Naive thymus-derived CD4-positive, alpha-beta T cell (primary cell): ENCODE results near the gene FRRS1L. TPM values are rescaled to one million over a fixed set of nuclear protein-coding genes. Genes with fewer than 3 reads are reported as not detected.

ENCODE experiments used
- ATAC-seq: fragments of 150-1000 bp; cut with Tn5 transposase; 2 replicates; pipeline ENCODE4 v1.10.0; 2021; ENCODE audit warnings: mild to moderate bottlenecking, moderate library complexity
- CTCF ChIA-PET: fragments of 350-600 bp; sonication (Branson Sonifier 250); formaldehyde crosslinking; loops from one replicate; lab custom pipeline; 2021; ENCODE audit warnings: antibody characterized with exemption; lab: Charles Lee
- POLR2A ChIA-PET: fragments of 350-600 bp; sonication (Branson Sonifier 250); formaldehyde crosslinking; loops from one replicate; lab custom pipeline; 2021; ENCODE audit warnings: antibody characterized with exemption, inconsistent platforms; lab: Charles Lee
- DNase-seq, 9 donors: peaks; one replicate each; pipeline versions ENCODE4 v3.0.0 to v3.0.0-alpha.2; 2020 to 2022; ENCODE audit warnings: mixed read lengths in 1 of 9
- H3K27ac ChIP-seq: one replicate; pipeline ENCODE4 v1.7.0; 2013; ENCODE audit warnings: mild to moderate bottlenecking, low read depth, low read length, moderate library complexity
- H3K27me3 ChIP-seq, 2 donors: one replicate each; pipeline ENCODE4 v1.7.0; 2013; ENCODE audit warnings: low read length in 2 of 2, mild to moderate bottlenecking in 2 of 2, moderate library complexity in 2 of 2; ENCODE audit not compliant: control insufficient read depth in 2 of 2, insufficient read depth in 2 of 2
- H3K36me3 ChIP-seq, 3 experiments: 1 replicate in 2 of 3; 2 replicates in 1 of 3; pipeline ENCODE4 v1.7.0; 2013; ENCODE audit warnings: low read length in 3 of 3, mild to moderate bottlenecking in 3 of 3, moderate library complexity in 1 of 3; ENCODE audit not compliant: insufficient read depth in 3 of 3, control insufficient read depth in 2 of 3
- H3K4me1 ChIP-seq, 2 donors: one replicate each; pipeline ENCODE4 v1.7.0; 2013; ENCODE audit warnings: low read length in 2 of 2, mild to moderate bottlenecking in 2 of 2, moderate library complexity in 1 of 2; ENCODE audit not compliant: control insufficient read depth in 2 of 2, insufficient read depth in 2 of 2
- H3K4me3 ChIP-seq: 2 replicates; pipeline ENCODE4 v1.7.0; 2013; ENCODE audit warnings: mild to moderate bottlenecking, low read length
- H3K9me3 ChIP-seq, 3 experiments: 1 replicate in 2 of 3; 2 replicates in 1 of 3; pipeline ENCODE4 v1.7.0; 2013; ENCODE audit warnings: low read length in 3 of 3; ENCODE audit not compliant: control insufficient read depth in 2 of 3
- H3K27ac Mint-ChIP-seq, 9 donors: one replicate each; pipeline ENCODE4 v1.8.0; 2020 to 2022; ENCODE audit warnings: mixed read lengths in 9 of 9, mild to moderate bottlenecking in 8 of 9, moderate library complexity in 5 of 9, inconsistent platforms in 2 of 9
- H3K27me3 Mint-ChIP-seq, 5 donors: one replicate each; pipeline ENCODE4 v1.8.0; 2021 to 2022; ENCODE audit warnings: mixed read lengths in 5 of 5, mild to moderate bottlenecking in 1 of 5
- H3K36me3 Mint-ChIP-seq, 5 donors: one replicate each; pipeline ENCODE4 v1.8.0; 2020 to 2022; ENCODE audit warnings: mixed read lengths in 5 of 5, mild to moderate bottlenecking in 3 of 5, inconsistent platforms in 1 of 5
- H3K4me1 Mint-ChIP-seq, 7 donors: one replicate each; pipeline ENCODE4 v1.8.0; 2020 to 2022; ENCODE audit warnings: mixed read lengths in 7 of 7, mild to moderate bottlenecking in 3 of 7, inconsistent platforms in 1 of 7
- H3K4me3 Mint-ChIP-seq, 10 donors: one replicate each; pipeline ENCODE4 v1.8.0; 2020 to 2022; ENCODE audit warnings: mild to moderate bottlenecking in 10 of 10, mixed read lengths in 10 of 10, moderate library complexity in 6 of 10, inconsistent platforms in 2 of 10
- H3K9me3 Mint-ChIP-seq, 11 donors: one replicate each; pipeline ENCODE4 v1.8.0; 2020 to 2022; ENCODE audit warnings: mixed read lengths in 11 of 11, mild to moderate bottlenecking in 4 of 11, inconsistent platforms in 1 of 11, moderate library complexity in 1 of 11
- intact Hi-C, 2 donors: fragments of 100-400 bp; cut with micrococcal nuclease; formaldehyde crosslinking; loops; one replicate each; pipeline ENCODE4 v1.15.1; 2023
- polyA plus RNA-seq, 2 donors: library from polyadenylated mRNA; unstranded; fragments of 300-500 nt; fragmentation: Illumina TruSeq; gene quantifications; one replicate each; pipeline ENCODE4 v1.2.3, GENCODE V29; 2021
- total RNA-seq, 6 experiments: library from RNA in 5 of 6; stranded (reverse) in 5 of 6; gene quantifications; 1 replicate in 5 of 6; 2 replicates in 1 of 6; pipeline ENCODE4 v1.2.3 and lab custom pipeline; 2021 to 2026

The FRRS1L gene
- total and polyA plus RNA-seq, 7 experiments from 2014 or later = not detected

DNA sequence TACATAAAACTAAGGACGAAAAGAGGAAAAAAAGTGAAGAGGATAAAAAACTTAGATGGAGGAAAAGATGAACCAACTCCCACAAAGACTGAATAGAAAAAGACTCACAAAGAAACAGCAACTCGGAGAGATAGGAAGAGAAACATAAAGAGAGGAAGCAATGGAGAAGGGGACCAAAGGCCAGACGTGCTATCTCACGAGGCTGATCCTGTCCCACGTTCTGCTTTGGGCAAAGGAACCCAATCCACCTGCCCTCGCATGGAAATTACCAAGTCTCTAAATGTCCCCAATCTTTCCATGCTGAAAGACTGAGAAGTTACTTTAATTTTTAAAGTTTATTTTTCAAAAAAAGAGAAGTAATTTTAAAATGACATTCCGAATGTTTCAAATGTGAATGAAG is 83.9 kb downstream of the FRRS1L start:
- ChIA-PET POLR2A (interaction anchor here (0.9 kb wide), 1 partner anchor 10 kb away, joined by 3 read pairs; no protein-coding TSS in a partner anchor), CTCF (interaction anchor here (0.7 kb wide), 1 partner anchor 251 kb away, joined by 3 read pairs; no protein-coding TSS in a partner anchor)
- intact Hi-C loops = loop anchor here (2.0 to 5.0 kb wide), 2 partner anchors 14 to 34 kb away; partner anchors contain the start of gene TMEM245 (in 2 of the 2)
- Mint-ChIP-seq H3K27ac (peak overlapping the region in 2 of 9 donors; percentile 24 to 82), H3K36me3 (peaks cover 22 to 60% (median 46%) of the 10 kb centered on the region in 5 donors), H3K27me3 (no peaks in the 10 kb centered on the region), H3K4me3 (no peak overlapping the region), H3K9me3 (no peaks in the 10 kb centered on the region), H3K4me1 (peaks cover 6 to 15% (median 10%) of the 10 kb centered on the region in 7 donors)
- Histone ChIP-seq H3K9me3 (no peaks in the 10 kb centered on the region), H3K4me3 (no peak overlapping the region), H3K4me1 (no peaks in the 10 kb centered on the region), H3K27ac (no peak overlapping the region), H3K36me3 (peaks cover 18 to 41% (median 33%) of the 10 kb centered on the region in 3 experiments), H3K27me3 (no peaks in the 10 kb centered on the region)
- DNase-seq = no peak
- no peak for ATAC-seq

DNA sequence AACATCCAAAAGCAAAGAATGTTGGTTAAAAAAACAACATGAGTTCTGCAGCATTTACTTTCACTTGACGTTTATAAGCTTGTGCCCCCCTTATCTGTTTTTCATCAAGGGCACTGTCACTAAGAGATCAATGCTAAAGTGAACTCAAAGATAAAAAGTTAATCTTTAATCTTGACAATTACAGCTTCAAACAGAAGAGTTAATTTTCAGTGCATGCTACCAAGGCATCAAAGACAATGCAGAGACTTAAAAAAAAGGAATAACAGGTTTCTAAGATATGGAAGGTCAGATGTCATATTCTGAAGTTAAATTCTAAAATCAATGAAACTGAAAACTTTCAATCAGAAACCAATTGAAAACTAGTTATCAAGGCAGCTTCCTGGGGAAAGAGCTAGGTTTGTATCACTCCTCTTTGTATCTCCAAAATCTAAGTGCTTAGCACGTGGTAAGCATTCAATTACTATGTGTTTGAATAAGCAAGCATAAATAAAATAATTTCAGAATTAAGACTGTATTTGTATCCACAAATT is 84.9 kb downstream of the FRRS1L start:
- ChIA-PET POLR2A (interaction anchor here (0.9 to 1.5 kb wide), 2 partner anchors 9 to 47 kb away, joined by 3 read pairs; no protein-coding TSS in a partner anchor), CTCF (interaction anchor here (0.7 kb wide), 1 partner anchor 35 kb away, joined by 4 read pairs; no protein-coding TSS in a partner anchor)
- no peaks in the 10 kb centered on the region for H3K27me3 ChIP-seq
- no peaks in the 10 kb centered on the region for H3K4me1 ChIP-seq
- Mint-ChIP-seq H3K27ac (peak overlapping the region in 1 of 9 donors; percentile 43), H3K27me3 (no peaks in the 10 kb centered on the region), H3K36me3 (peaks cover 23 to 60% (median 38%) of the 10 kb centered on the region in 5 donors), H3K4me3 (no peak overlapping the region), H3K4me1 (peaks cover 6 to 13% (median 10%) of the 10 kb centered on the region in 7 donors), H3K9me3 (no peaks in the 10 kb centered on the region)
- H3K4me3 ChIP-seq = no peak overlapping the region
- ATAC-seq = no peak
- intact Hi-C loops = loop anchor here (2.0 to 5.0 kb wide), 2 partner anchors 13 to 35 kb away; partner anchors contain the start of gene TMEM245 (in 2 of the 2)
- no peak for DNase-seq
- H3K36me3 ChIP-seq = peaks cover 18 to 34% (median 27%) of the 10 kb centered on the region in 3 experiments
- H3K27ac ChIP-seq = no peak overlapping the region
- no peaks in the 10 kb centered on the region for H3K9me3 ChIP-seq

Other genes starting within 250 kb of the FRRS1L start
- gene ELP1, start 233.1 kb downstream of the FRRS1L start, total RNA-seq = 10 to 100 TPM; 21.7 to 41.4 (median 26.5) TPM
- 10 to 100 TPM; 13.7 to 21.4 TPM for gene ELP1, start 233.1 kb downstream of the FRRS1L start, polyA plus RNA-seq
- 10 to 100 TPM; 10.1 to 14.4 (median 11.2) TPM for gene ABITRAM, start 232.8 kb downstream of the FRRS1L start, total RNA-seq
- 10 to 100 TPM; 15.6 to 20.3 TPM for gene ABITRAM, start 232.8 kb downstream of the FRRS1L start, polyA plus RNA-seq
- 1 to 10 TPM; 1.1 to 9.9 (median 2.5) TPM for gene CTNNAL1, start 153.8 kb downstream of the FRRS1L start, total RNA-seq
- gene CTNNAL1, start 153.8 kb downstream of the FRRS1L start, polyA plus RNA-seq = under 1 TPM; 0.77 to 0.91 TPM
- 10 to 100 TPM; 25.5 to 76.7 (median 29.2) TPM for gene TMEM245, start 47.3 kb downstream of the FRRS1L start, total RNA-seq
- 10 to 100 TPM; 26.6 to 31.9 TPM for gene TMEM245, start 47.3 kb downstream of the FRRS1L start, polyA plus RNA-seq
- under 1 TPM in 1 of 5 experiments, not detected in 4; 0.36 TPM for gene EPB41L4B, start 153.8 kb upstream of the FRRS1L start, total RNA-seq
- not detected for gene EPB41L4B, start 153.8 kb upstream of the FRRS1L start, polyA plus RNA-seq